Activated CD4-positive, alpha-beta T cell treated with anti-CD3 and anti-CD28 coated beads, Interleukin-2, amount 10 ng/mL, durations not matched to agents 24 days and 14 days (primary cell): ENCODE measurements around the gene CRABP2. TPM values are rescaled to one million over a fixed set of nuclear protein-coding genes. Genes with fewer than 3 reads are reported as not detected.

Experiments
- DNase-seq: peaks from one replicate; pipeline ENCODE4 v3.0.0; 2022
- H3K27ac Mint-ChIP-seq: one replicate; pipeline ENCODE4 v1.8.0; 2022; ENCODE audit warnings: mild to moderate bottlenecking, mixed read lengths
- H3K27me3 Mint-ChIP-seq: one replicate; pipeline ENCODE4 v1.8.0; 2022; ENCODE audit warnings: mixed read lengths
- H3K36me3 Mint-ChIP-seq: one replicate; pipeline ENCODE4 v1.8.0; 2022; ENCODE audit warnings: low read depth, mild to moderate bottlenecking, mixed read lengths
- H3K4me1 Mint-ChIP-seq: one replicate; pipeline ENCODE4 v1.8.0; 2021; ENCODE audit warnings: mixed read lengths
- H3K4me3 Mint-ChIP-seq: one replicate; pipeline ENCODE4 v1.8.0; 2022; ENCODE audit warnings: mild to moderate bottlenecking, moderate library complexity, mixed read lengths
- H3K9me3 Mint-ChIP-seq: one replicate; pipeline ENCODE4 v1.8.0; 2021; ENCODE audit warnings: mixed read lengths
- intact Hi-C: fragments of 100-400 bp; cut with micrococcal nuclease; formaldehyde crosslinking; loops from one replicate; pipeline ENCODE4 v1.15.1; 2023
- total RNA-seq: library from RNA; stranded (reverse); gene quantifications from 2 replicates; pipeline ENCODE4 v1.2.3, GENCODE V29; 2022

Gene CRABP2
- total RNA-seq, 1 donor from 2014 or later, result 1.4 TPM

- no peak overlapping the region for H3K4me3 Mint-ChIP-seq
- peaks cover 15% of the 10 kb centered on the region for H3K4me1 Mint-ChIP-seq
- H3K9me3 Mint-ChIP-seq, result no peaks in the 10 kb centered on the region
- no peaks in the 10 kb centered on the region for H3K27me3 Mint-ChIP-seq
- H3K27ac Mint-ChIP-seq, result no peak overlapping the region
- peaks cover 48% of the 10 kb centered on the region for H3K36me3 Mint-ChIP-seq
- intact Hi-C loops, result no loop called here
- DNase-seq, result no peak
Measured at GRCh38 chr1:156738407-156738806, 33.0 kb upstream of the CRABP2 start.

- H3K27me3 Mint-ChIP-seq, result no peaks in the 10 kb centered on the region
- peaks cover 34% of the 10 kb centered on the region for H3K36me3 Mint-ChIP-seq
- no peaks in the 10 kb centered on the region for H3K9me3 Mint-ChIP-seq
- intact Hi-C loops, result no loop called here
- no peak overlapping the region for H3K4me3 Mint-ChIP-seq
- DNase-seq, result no peak
- no peak overlapping the region for H3K27ac Mint-ChIP-seq
- peaks cover 7% of the 10 kb centered on the region for H3K4me1 Mint-ChIP-seq
Measured at GRCh38 chr1:156733989-156734584, 28.7 kb upstream of the CRABP2 start.

GRCh38 chr1:156728599-156729462 lies 23.4 kb upstream of the CRABP2 start, which contains the start of gene ISG20L2:
Gene ISG20L2 (minus strand): TSS chr1:156728766. CDS start chr1:156727652, 1,114 bp downstream.
- DNase-seq, result peak; percentile 99
- intact Hi-C loops, result loop anchor here (1.0 to 10.0 kb wide), 8 partner anchors 12 to 674 kb away; partner anchors contain the start of genes CRABP2, HDGF, LAMTOR2 and MRPL24
- H3K4me1 Mint-ChIP-seq, result peaks cover 28% of the 10 kb centered on the region
- H3K27me3 Mint-ChIP-seq, result no peaks in the 10 kb centered on the region
- H3K4me3 Mint-ChIP-seq, result no peak within 1 kb of the TSS
- peaks cover 23% of the 10 kb centered on the region for H3K36me3 Mint-ChIP-seq
- no peaks in the 10 kb centered on the region for H3K9me3 Mint-ChIP-seq
- H3K27ac Mint-ChIP-seq, result no peak within 1 kb of the TSS

GRCh38 chr1:156727926-156728598 lies 22.7 kb upstream of the CRABP2 start, which contains the start of gene METTL25B:
Gene METTL25B (plus strand): TSS chr1:156728469. CDS start chr1:156729105, 636 bp downstream.
- Mint-ChIP-seq H3K9me3 (no peaks in the 10 kb centered on the region), H3K36me3 (peaks cover 28% of the 10 kb centered on the region), H3K27me3 (no peaks in the 10 kb centered on the region), H3K4me1 (peaks cover 34% of the 10 kb centered on the region), H3K27ac (no peak within 1 kb of the TSS), H3K4me3 (no peak within 1 kb of the TSS)
- DNase-seq, result peak; percentile 95
- intact Hi-C loops, result loop anchor here (1.0 to 10.0 kb wide), 8 partner anchors 13 to 673 kb away; partner anchors contain the start of genes CRABP2, HDGF, LAMTOR2 and MRPL24

GRCh38 chr1:156727492-156727891 lies 22.1 kb upstream of the CRABP2 start:
- Mint-ChIP-seq H3K27ac (no peak overlapping the region), H3K4me1 (peaks cover 34% of the 10 kb centered on the region), H3K36me3 (peaks cover 25% of the 10 kb centered on the region), H3K9me3 (no peaks in the 10 kb centered on the region), H3K27me3 (no peaks in the 10 kb centered on the region), H3K4me3 (no peak overlapping the region)
- DNase-seq, result no peak
- intact Hi-C loops, result loop anchor here (10.0 kb wide), 1 partner anchor 673 kb away; the partner anchor contains the start of genes LAMTOR2 and UBQLN4

GRCh38 chr1:156726549-156727226 lies 21.3 kb upstream of the CRABP2 start:
- no peaks in the 10 kb centered on the region for H3K27me3 Mint-ChIP-seq
- DNase-seq, result peak; percentile 89
- H3K4me3 Mint-ChIP-seq, result no peak overlapping the region
- no peaks in the 10 kb centered on the region for H3K9me3 Mint-ChIP-seq
- H3K4me1 Mint-ChIP-seq, result peaks cover 34% of the 10 kb centered on the region
- H3K27ac Mint-ChIP-seq, result no peak overlapping the region
- peaks cover 26% of the 10 kb centered on the region for H3K36me3 Mint-ChIP-seq
- intact Hi-C loops, result loop anchor here (1.0 to 10.0 kb wide), 4 partner anchors 37 to 672 kb away; partner anchors contain the start of genes LAMTOR2, NTRK1 and UBQLN4

- Mint-ChIP-seq H3K4me1 (peaks cover 38% of the 10 kb centered on the region), H3K27me3 (no peaks in the 10 kb centered on the region), H3K27ac (no peak overlapping the region), H3K9me3 (no peaks in the 10 kb centered on the region), H3K36me3 (peaks cover 34% of the 10 kb centered on the region), H3K4me3 (no peak overlapping the region)
- peak; percentile 95 for DNase-seq
- intact Hi-C loops, result loop anchor here (1.0 to 10.0 kb wide), 5 partner anchors 19 to 671 kb away; partner anchors contain the start of genes LAMTOR2, NTRK1 and UBQLN4
Measured at GRCh38 chr1:156725683-156726280, 20.4 kb upstream of the CRABP2 start.

- Mint-ChIP-seq H3K9me3 (no peaks in the 10 kb centered on the region), H3K27me3 (no peaks in the 10 kb centered on the region), H3K27ac (peak overlapping the region; percentile 76), H3K4me1 (peaks cover 22% of the 10 kb centered on the region), H3K4me3 (no peak overlapping the region), H3K36me3 (peaks cover 46% of the 10 kb centered on the region)
- no peak for DNase-seq
- intact Hi-C loops, result loop anchor here (10.0 kb wide), 1 partner anchor 667 kb away; the partner anchor contains the start of genes LAMTOR2 and UBQLN4
Measured at GRCh38 chr1:156721535-156721934, 16.2 kb upstream of the CRABP2 start.

GRCh38 chr1:156721131-156721530 lies 15.7 kb upstream of the CRABP2 start:
- H3K4me1 Mint-ChIP-seq, result peaks cover 23% of the 10 kb centered on the region
- no peak for DNase-seq
- no peaks in the 10 kb centered on the region for H3K27me3 Mint-ChIP-seq
- H3K27ac Mint-ChIP-seq, result peak overlapping the region; percentile 76
- no peak overlapping the region for H3K4me3 Mint-ChIP-seq
- peaks cover 48% of the 10 kb centered on the region for H3K36me3 Mint-ChIP-seq
- intact Hi-C loops, result loop anchor here (10.0 kb wide), 1 partner anchor 666 kb away; the partner anchor contains the start of genes LAMTOR2 and UBQLN4
- H3K9me3 Mint-ChIP-seq, result no peaks in the 10 kb centered on the region

- DNase-seq, result no peak
- Mint-ChIP-seq H3K4me1 (peaks cover 7% of the 10 kb centered on the region), H3K27me3 (no peaks in the 10 kb centered on the region), H3K9me3 (no peaks in the 10 kb centered on the region), H3K4me3 (no peak overlapping the region), H3K27ac (no peak overlapping the region), H3K36me3 (peaks cover 34% of the 10 kb centered on the region)
- intact Hi-C loops, result no loop called here
Measured at GRCh38 chr1:156717351-156717750, 12.0 kb upstream of the CRABP2 start.

GRCh38 chr1:156714830-156715229 lies 9.4 kb upstream of the CRABP2 start:
- no peak overlapping the region for H3K4me3 Mint-ChIP-seq
- peaks cover 3% of the 10 kb centered on the region for H3K4me1 Mint-ChIP-seq
- H3K27me3 Mint-ChIP-seq, result no peaks in the 10 kb centered on the region
- H3K36me3 Mint-ChIP-seq, result peaks cover 17% of the 10 kb centered on the region
- H3K9me3 Mint-ChIP-seq, result no peaks in the 10 kb centered on the region
- no peak for DNase-seq
- intact Hi-C loops, result no loop called here
- no peak overlapping the region for H3K27ac Mint-ChIP-seq

GRCh38 chr1:156712626-156713025 lies 7.2 kb upstream of the CRABP2 start:
- Mint-ChIP-seq H3K27me3 (peaks cover 1% of the 10 kb centered on the region), H3K27ac (no peak overlapping the region), H3K4me3 (no peak overlapping the region), H3K9me3 (no peaks in the 10 kb centered on the region), H3K36me3 (peaks cover 12% of the 10 kb centered on the region), H3K4me1 (peaks cover 3% of the 10 kb centered on the region)
- intact Hi-C loops, result no loop called here
- no peak for DNase-seq
